Effector CD8-positive, alpha-beta T cell (primary cell): ENCODE measurements around the gene KLHL11.

Experiments
- DNase-seq: peaks from one replicate; lab custom pipeline; 2025; lab: John Stamatoyannopoulos, UW
- total RNA-seq, 4 experiments: gene quantifications; one replicate each; lab custom pipeline; 2026; lab: John Stamatoyannopoulos, UW

KLHL11 gene
- total RNA-seq: 38.1 to 54.2 (median 46.2) reads per million in 4 experiments

- DNase-seq: peak; percentile 73
These were observed at the start of gene KLHL11 for GRCh38 chr17:41864836-41865595. Gene KLHL11 (minus strand): TSS chr17:41865423. CDS start chr17:41865370, 53 bp downstream.

GRCh38 chr17:41915020-41915419, 49.8 kb upstream of the KLHL11 start:
- no peak for DNase-seq

- DNase-seq: no peak
These were observed 49.1 kb upstream of the KLHL11 start for GRCh38 chr17:41914358-41914766.

GRCh38 chr17:41913798-41914197, 48.6 kb upstream of the KLHL11 start:
- no peak for DNase-seq

- no peak for DNase-seq
These were observed 47.7 kb upstream of the KLHL11 start for GRCh38 chr17:41912925-41913324.

GRCh38 chr17:41910701-41911391, 45.6 kb upstream of the KLHL11 start:
- DNase-seq: no peak

GRCh38 chr17:41909088-41909487, 43.9 kb upstream of the KLHL11 start:
- DNase-seq: no peak

GRCh38 chr17:41907633-41908539, 42.7 kb upstream of the KLHL11 start:
- DNase-seq: no peak

- DNase-seq: no peak
These were observed 41.9 kb upstream of the KLHL11 start for GRCh38 chr17:41907185-41907556.

GRCh38 chr17:41906465-41907184, 41.4 kb upstream of the KLHL11 start:
- no peak for DNase-seq

- no peak for DNase-seq
These were observed 39.9 kb upstream of the KLHL11 start for GRCh38 chr17:41905172-41905571.

- no peak for DNase-seq
These were observed 39.1 kb upstream of the KLHL11 start for GRCh38 chr17:41904242-41904841.

GRCh38 chr17:41901646-41902045, 36.4 kb upstream of the KLHL11 start:
- no peak for DNase-seq

GRCh38 chr17:41896726-41897125, 31.5 kb upstream of the KLHL11 start:
- DNase-seq: no peak

GRCh38 chr17:41895617-41896016, 30.4 kb upstream of the KLHL11 start:
- DNase-seq: no peak

- no peak for DNase-seq
These were observed 29.6 kb upstream of the KLHL11 start for GRCh38 chr17:41894791-41895331.

GRCh38 chr17:41893384-41893783, 28.2 kb upstream of the KLHL11 start:
- no peak for DNase-seq

GRCh38 chr17:41892021-41892376, 26.8 kb upstream of the KLHL11 start:
- no peak for DNase-seq

- DNase-seq: no peak
These were observed 26.2 kb upstream of the KLHL11 start for GRCh38 chr17:41891135-41892020.
